CD14-positive monocyte (primary cell): ENCODE measurements around the gene TMEM119. TPM values are rescaled to one million over a fixed set of nuclear protein-coding genes. Genes with fewer than 3 reads are reported as not detected.
"Not testable (repeated sequence)": the region's sequence is repeated elsewhere in the genome, so short reads cannot be mapped to it uniquely, and the experiment has no call there.

Experiments used
- DNase-seq, 3 donors: peaks; one replicate each; pipeline ENCODE4 v3.0.0-alpha.2; 2011 to 2022
- H2AFZ ChIP-seq: 2 replicates; pipeline ENCODE4 v1.6.0; 2012; ENCODE audit warnings: mild to moderate bottlenecking, low read depth, low read length, inconsistent platforms; ENCODE audit not compliant: insufficient read depth, poor library complexity, severe bottlenecking
- H3K27ac ChIP-seq, 2 donors: 1 replicate in 1 of 2; 2 replicates in 1 of 2; pipeline ENCODE4 v1.5.1; 2012 to 2013; ENCODE audit warnings: low read length in 2 of 2, control low read depth in 1 of 2, inconsistent platforms in 1 of 2, low read depth in 1 of 2, mild to moderate bottlenecking in 1 of 2
- H3K27me3 ChIP-seq, 2 donors: one replicate each; pipeline versions ENCODE4 v1.6.0 to v1.6.1; 2011 to 2013; ENCODE audit warnings: low read length in 2 of 2; ENCODE audit not compliant: control insufficient read depth in 2 of 2, insufficient read depth in 2 of 2
- H3K36me3 ChIP-seq, 2 donors: replicated peaks in 1 of 2; 1 replicate in 1 of 2; 2 replicates in 1 of 2; pipeline versions ENCODE4 v1.5.1 to v1.6.1; 2012 to 2013; ENCODE audit warnings: low read length in 2 of 2, control low read depth in 1 of 2, inconsistent platforms in 1 of 2, mild to moderate bottlenecking in 1 of 2; ENCODE audit not compliant: insufficient read depth in 2 of 2, control insufficient read depth in 1 of 2
- H3K4me1 ChIP-seq, 2 donors: 1 replicate in 1 of 2; 2 replicates in 1 of 2; pipeline versions ENCODE4 v1.5.1 to v1.6.1; 2012 to 2013; ENCODE audit warnings: low read length in 2 of 2, control low read depth in 1 of 2, inconsistent platforms in 1 of 2, mild to moderate bottlenecking in 1 of 2, moderate library complexity in 1 of 2; ENCODE audit not compliant: insufficient read depth in 2 of 2, control insufficient read depth in 1 of 2
- H3K4me2 ChIP-seq: replicated peaks from 2 replicates; pipeline ENCODE3; 2012; ENCODE audit warnings: low read length, moderate library complexity, mild to moderate bottlenecking; ENCODE audit not compliant: poor library complexity, severe bottlenecking; ENCODE audit errors: extremely low read depth
- H3K4me3 ChIP-seq, 3 experiments: fragments of 200-600 bp in 1 of 3; sonication (generic) in 1 of 3; replicated peaks in 1 of 3; 1 replicate in 2 of 3; 2 replicates in 1 of 3; pipeline ENCODE4 v1.5.1; 2011 to 2013; ENCODE audit warnings: low read length in 3 of 3, mild to moderate bottlenecking in 3 of 3, control low read depth in 2 of 3, low read depth in 2 of 3, inconsistent platforms in 1 of 3, moderate library complexity in 1 of 3
- H3K79me2 ChIP-seq: 2 replicates; pipeline ENCODE4 v1.6.0; 2012; ENCODE audit warnings: mild to moderate bottlenecking, control low read depth, inconsistent platforms, low read length, moderate library complexity; ENCODE audit not compliant: insufficient read depth
- H3K9ac ChIP-seq: 2 replicates; pipeline ENCODE4 v1.6.0; 2017; ENCODE audit warnings: low read length, mild to moderate bottlenecking; ENCODE audit not compliant: insufficient read depth, poor library complexity, severe bottlenecking
- H3K9me3 ChIP-seq, 2 donors: replicated peaks in 1 of 2; 1 replicate in 1 of 2; 2 replicates in 1 of 2; pipeline versions ENCODE4 v1.5.1 to v1.6.1; 2012 to 2013; ENCODE audit warnings: low read length in 2 of 2, control low read depth in 1 of 2; ENCODE audit not compliant: control insufficient read depth in 1 of 2, insufficient read depth in 1 of 2
- H4K20me1 ChIP-seq: 2 replicates; pipeline ENCODE4 v1.6.0; 2012; ENCODE audit warnings: mild to moderate bottlenecking, low read length, control low read depth, moderate library complexity; ENCODE audit not compliant: insufficient read depth
- H3K27ac Mint-ChIP-seq, 7 donors: one replicate each; pipeline ENCODE4 v1.8.0; 2020; ENCODE audit warnings: mild to moderate bottlenecking in 7 of 7, mixed read lengths in 7 of 7, moderate library complexity in 6 of 7, inconsistent platforms in 2 of 7
- H3K27me3 Mint-ChIP-seq, 3 donors: one replicate each; pipeline ENCODE4 v1.8.0; 2021 to 2022; ENCODE audit warnings: low read depth in 3 of 3, mild to moderate bottlenecking in 3 of 3, mixed read lengths in 3 of 3, moderate library complexity in 3 of 3, inconsistent platforms in 1 of 3
- H3K36me3 Mint-ChIP-seq, 2 donors: one replicate each; pipeline ENCODE4 v1.8.0; 2020; ENCODE audit warnings: mixed read lengths in 2 of 2, inconsistent platforms in 1 of 2, mild to moderate bottlenecking in 1 of 2
- H3K4me1 Mint-ChIP-seq: one replicate; pipeline ENCODE4 v1.8.0; 2020; ENCODE audit warnings: mild to moderate bottlenecking, mixed read lengths
- H3K4me3 Mint-ChIP-seq, 2 donors: one replicate each; pipeline ENCODE4 v1.8.0; 2020; ENCODE audit warnings: mild to moderate bottlenecking in 2 of 2, mixed read lengths in 2 of 2, moderate library complexity in 1 of 2
- H3K9me3 Mint-ChIP-seq, 7 donors: one replicate each; pipeline ENCODE4 v1.8.0; 2020 to 2022; ENCODE audit warnings: mixed read lengths in 7 of 7, mild to moderate bottlenecking in 6 of 7, moderate library complexity in 6 of 7, inconsistent platforms in 2 of 7
- WGBS: methylation state at CpG from one replicate; pipeline ENCODE4 v1.1.5; 2013; ENCODE audit warnings: missing lambda C conversion rate; ENCODE audit not compliant: insufficient coverage; 5-methylcytosine and 5-hydroxymethylcytosine counted together
- intact Hi-C, 2 donors: fragments of 100-400 bp; cut with micrococcal nuclease; formaldehyde crosslinking; loops; one replicate each; pipeline versions ENCODE4 v1.15.0 to v1.15.1; 2023
- polyA plus RNA-seq, 3 donors: library from polyadenylated mRNA; depleted of rRNA in 1 of 3; unstranded in 2 of 3; stranded (reverse) in 1 of 3; fragments of 300-500 nt in 2 of 3; fragments of >200 nt in 1 of 3; fragmentation: Illumina TruSeq in 2 of 3; gene quantifications; 1 replicate in 2 of 3; 2 replicates in 1 of 3; pipeline ENCODE4 v1.2.3, GENCODE V29; 2012 to 2021
- TF ChIP-seq, protein P1 (sequence below): fragments of 200-600 bp; IDR thresholded peaks from one replicate; pipeline ENCODE4 v1.8.0; 2022; ENCODE audit warnings: antibody characterized with exemption, mild to moderate bottlenecking

Gene TMEM119
- polyA plus RNA-seq, 3 donors: 0.18 to 0.85 (median 0.56) TPM

DNA sequence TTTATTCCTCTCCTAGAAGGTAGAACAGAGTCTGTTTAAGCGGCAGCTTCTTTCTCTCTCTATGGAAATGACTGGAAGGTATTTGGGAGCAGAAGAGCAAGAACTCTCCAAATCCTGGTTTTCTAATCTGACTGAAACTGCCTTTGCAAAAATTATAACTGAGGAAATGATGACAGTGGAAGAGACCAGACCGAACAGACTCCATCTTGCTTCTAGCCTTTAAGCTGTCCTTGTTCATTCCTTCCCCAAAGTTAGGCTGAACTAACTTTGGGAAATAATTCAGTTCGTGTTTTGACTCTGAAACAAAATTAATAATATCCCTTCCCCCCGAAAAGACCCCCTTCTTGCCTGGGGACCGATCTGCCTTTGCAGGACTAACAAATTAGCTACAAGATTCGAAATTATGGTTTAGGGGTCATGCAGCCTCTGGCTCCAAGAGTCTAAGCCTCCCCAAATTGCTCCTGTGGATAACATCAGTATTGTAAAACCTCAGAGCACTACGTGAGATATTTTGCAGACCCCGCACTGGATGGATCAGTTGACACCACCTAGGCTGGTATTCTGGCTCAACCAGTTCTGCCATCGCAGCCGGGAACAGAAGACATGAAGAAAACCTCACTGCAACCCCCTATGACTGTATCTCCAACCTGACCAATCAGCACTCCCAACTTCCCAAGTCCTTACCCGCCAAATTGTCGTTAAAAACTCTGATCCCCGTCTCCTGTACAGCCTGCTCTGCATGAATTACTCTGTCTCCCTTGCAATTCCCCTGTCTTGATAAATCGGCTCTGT, 21.7 kb upstream of the TMEM119 start:
- H3K4me3 ChIP-seq: no peak overlapping the region
- peaks cover 48 to 62% of the 10 kb centered on the region in 2 donors for H3K4me1 ChIP-seq
- no peak overlapping the region for H3K9ac ChIP-seq
- H3K27ac Mint-ChIP-seq: peak overlapping the region; percentile 2 to 100 (median 95)
- peaks cover 81% of the 10 kb centered on the region for H4K20me1 ChIP-seq
- peaks cover 7 to 8% of the 10 kb centered on the region in 2 donors for H3K9me3 ChIP-seq
- peaks cover 64% of the 10 kb centered on the region for H3K79me2 ChIP-seq
- no peaks in the 10 kb centered on the region for H3K27me3 ChIP-seq
- H2AFZ ChIP-seq: no peak overlapping the region
- peaks cover 50% of the 10 kb centered on the region for H3K4me1 Mint-ChIP-seq
- no peak overlapping the region for H3K4me2 ChIP-seq
- peaks cover 30 to 43% of the 10 kb centered on the region in 2 donors for H3K36me3 ChIP-seq
- peaks cover 0 to 2% (median 0%) of the 10 kb centered on the region in 3 donors for H3K27me3 Mint-ChIP-seq
- H3K36me3 Mint-ChIP-seq: peaks cover 69 to 70% of the 10 kb centered on the region in 2 donors
- peak overlapping the region in 1 of 2 donors; percentile 90 for H3K27ac ChIP-seq
- WGBS: 98% methylated on average over 8 of the region's 14 CpGs
- DNase-seq: no peak
- TF ChIP-seq, protein P1, sequence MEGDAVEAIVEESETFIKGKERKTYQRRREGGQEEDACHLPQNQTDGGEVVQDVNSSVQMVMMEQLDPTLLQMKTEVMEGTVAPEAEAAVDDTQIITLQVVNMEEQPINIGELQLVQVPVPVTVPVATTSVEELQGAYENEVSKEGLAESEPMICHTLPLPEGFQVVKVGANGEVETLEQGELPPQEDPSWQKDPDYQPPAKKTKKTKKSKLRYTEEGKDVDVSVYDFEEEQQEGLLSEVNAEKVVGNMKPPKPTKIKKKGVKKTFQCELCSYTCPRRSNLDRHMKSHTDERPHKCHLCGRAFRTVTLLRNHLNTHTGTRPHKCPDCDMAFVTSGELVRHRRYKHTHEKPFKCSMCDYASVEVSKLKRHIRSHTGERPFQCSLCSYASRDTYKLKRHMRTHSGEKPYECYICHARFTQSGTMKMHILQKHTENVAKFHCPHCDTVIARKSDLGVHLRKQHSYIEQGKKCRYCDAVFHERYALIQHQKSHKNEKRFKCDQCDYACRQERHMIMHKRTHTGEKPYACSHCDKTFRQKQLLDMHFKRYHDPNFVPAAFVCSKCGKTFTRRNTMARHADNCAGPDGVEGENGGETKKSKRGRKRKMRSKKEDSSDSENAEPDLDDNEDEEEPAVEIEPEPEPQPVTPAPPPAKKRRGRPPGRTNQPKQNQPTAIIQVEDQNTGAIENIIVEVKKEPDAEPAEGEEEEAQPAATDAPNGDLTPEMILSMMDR: no peak
- H3K4me3 Mint-ChIP-seq: no peak overlapping the region
- intact Hi-C loops: loop anchor here (2.0 to 10.0 kb wide), 3 partner anchors 57 to 475 kb away; partner anchors contain the start of genes ALKBH2 (in 2 of the 2), UNG (in 2 of the 2) and ISCU (in 1 of the 2)
- peaks cover 8 to 14% (median 9%) of the 10 kb centered on the region in 7 donors for H3K9me3 Mint-ChIP-seq

DNA sequence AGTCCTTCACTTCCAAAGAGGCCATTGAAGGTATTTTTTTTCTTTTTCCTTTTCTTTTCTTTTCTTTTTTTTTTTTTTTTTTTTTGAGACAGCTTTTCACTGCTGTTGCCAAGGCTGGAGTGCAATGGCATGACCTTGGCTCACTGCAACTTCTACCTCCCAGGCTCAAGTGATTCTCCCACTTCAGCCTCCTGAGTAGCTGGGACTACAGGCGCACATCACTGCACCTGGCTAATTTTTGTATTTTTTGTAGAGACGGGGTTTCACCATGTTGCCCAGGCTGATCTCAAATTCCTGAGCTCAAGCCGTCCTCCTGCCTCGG, 21.0 kb upstream of the TMEM119 start:
- Histone ChIP-seq H3K4me1 (peaks cover 48 to 62% of the 10 kb centered on the region in 2 donors), H3K36me3 (peaks cover 25 to 37% of the 10 kb centered on the region in 2 donors), H4K20me1 (peaks cover 76% of the 10 kb centered on the region), H3K79me2 (peaks cover 57% of the 10 kb centered on the region)
- not testable (repeated sequence) for H3K27me3 Mint-ChIP-seq, H3K9ac ChIP-seq, H3K4me3 ChIP-seq, H2AFZ ChIP-seq, H3K27ac ChIP-seq, DNase-seq, H3K4me3 Mint-ChIP-seq, H3K27me3 ChIP-seq, H3K4me2 ChIP-seq, H3K9me3 ChIP-seq
- WGBS: 100% methylated on average over 4 of the region's 4 CpGs
- Mint-ChIP-seq H3K9me3 (peaks cover 8 to 14% (median 9%) of the 10 kb centered on the region in 7 donors), H3K27ac (peak overlapping the region; percentile 27 to 100 (median 88)), H3K4me1 (peaks cover 50% of the 10 kb centered on the region), H3K36me3 (peaks cover 63 to 67% of the 10 kb centered on the region in 2 donors)
- intact Hi-C loops: loop anchor here (1.0 to 10.0 kb wide), 3 partner anchors 56 to 476 kb away; partner anchors contain the start of genes ALKBH2 (in 1 of the 2), ISCU (in 1 of the 2) and UNG (in 1 of the 2)
